Measurements from ENCODE around the gene CHAF1B.

Gene CHAF1B

DNA sequence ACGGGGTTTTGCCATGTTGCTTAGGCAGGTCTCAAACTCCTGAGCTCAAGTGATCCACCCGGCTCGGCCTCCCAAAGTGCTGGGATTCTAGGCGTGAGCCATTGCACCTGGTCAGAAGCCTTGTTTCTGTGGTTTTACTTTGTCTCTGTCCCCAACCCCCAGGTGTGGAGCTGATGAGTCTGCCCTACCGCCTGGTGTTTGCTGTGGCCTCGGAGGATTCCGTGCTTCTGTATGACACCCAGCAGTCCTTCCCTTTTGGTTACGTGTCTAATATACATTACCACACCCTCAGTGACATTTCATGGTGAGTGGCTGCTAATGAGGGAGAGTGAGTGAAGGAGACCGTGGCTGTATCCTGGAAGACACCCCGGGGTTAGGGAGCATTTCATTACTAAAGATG, 26.1 kb downstream of the CHAF1B start:
- H3K27ac ChIP-seq (ENCODE audit: low read length), result no peak overlapping the region
- H3K9me3 ChIP-seq (ENCODE audit: insufficient read depth, low read length), result no peaks in the 10 kb centered on the region
- no peak overlapping the region for H3K4me2 ChIP-seq (ENCODE audit: low read length)
- H4K20me1 ChIP-seq (ENCODE audit: insufficient read depth, low read length), result no peaks in the 10 kb centered on the region
- no peak overlapping the region for H2AFZ ChIP-seq (ENCODE audit: low read depth, low read length)
- TF ChIP-seq EZH2phosphoT487 (IDR thresholded peaks at IDR 0.05; ENCODE audit: low read depth), result no peak
- TF ChIP-seq, protein P1, sequence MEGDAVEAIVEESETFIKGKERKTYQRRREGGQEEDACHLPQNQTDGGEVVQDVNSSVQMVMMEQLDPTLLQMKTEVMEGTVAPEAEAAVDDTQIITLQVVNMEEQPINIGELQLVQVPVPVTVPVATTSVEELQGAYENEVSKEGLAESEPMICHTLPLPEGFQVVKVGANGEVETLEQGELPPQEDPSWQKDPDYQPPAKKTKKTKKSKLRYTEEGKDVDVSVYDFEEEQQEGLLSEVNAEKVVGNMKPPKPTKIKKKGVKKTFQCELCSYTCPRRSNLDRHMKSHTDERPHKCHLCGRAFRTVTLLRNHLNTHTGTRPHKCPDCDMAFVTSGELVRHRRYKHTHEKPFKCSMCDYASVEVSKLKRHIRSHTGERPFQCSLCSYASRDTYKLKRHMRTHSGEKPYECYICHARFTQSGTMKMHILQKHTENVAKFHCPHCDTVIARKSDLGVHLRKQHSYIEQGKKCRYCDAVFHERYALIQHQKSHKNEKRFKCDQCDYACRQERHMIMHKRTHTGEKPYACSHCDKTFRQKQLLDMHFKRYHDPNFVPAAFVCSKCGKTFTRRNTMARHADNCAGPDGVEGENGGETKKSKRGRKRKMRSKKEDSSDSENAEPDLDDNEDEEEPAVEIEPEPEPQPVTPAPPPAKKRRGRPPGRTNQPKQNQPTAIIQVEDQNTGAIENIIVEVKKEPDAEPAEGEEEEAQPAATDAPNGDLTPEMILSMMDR (IDR thresholded peaks at IDR 0.05; ENCODE audit: low read depth, low read length), result no peak
- no peak overlapping the region for H3K4me3 ChIP-seq (ENCODE audit: low read length)
- no peaks in the 10 kb centered on the region for H3K4me1 ChIP-seq (ENCODE audit: low read length)
- H3K27me3 ChIP-seq (ENCODE audit: low read depth, low read length), result no peaks in the 10 kb centered on the region
- no peak overlapping the region for H3K9ac ChIP-seq (ENCODE audit: low read length)
- H3K36me3 ChIP-seq (replicated peaks; ENCODE audit: low read depth, low read length), result peaks cover 8% of the 10 kb centered on the region
- no peaks in the 10 kb centered on the region for H3K79me2 ChIP-seq (ENCODE audit: low read length)

DNA sequence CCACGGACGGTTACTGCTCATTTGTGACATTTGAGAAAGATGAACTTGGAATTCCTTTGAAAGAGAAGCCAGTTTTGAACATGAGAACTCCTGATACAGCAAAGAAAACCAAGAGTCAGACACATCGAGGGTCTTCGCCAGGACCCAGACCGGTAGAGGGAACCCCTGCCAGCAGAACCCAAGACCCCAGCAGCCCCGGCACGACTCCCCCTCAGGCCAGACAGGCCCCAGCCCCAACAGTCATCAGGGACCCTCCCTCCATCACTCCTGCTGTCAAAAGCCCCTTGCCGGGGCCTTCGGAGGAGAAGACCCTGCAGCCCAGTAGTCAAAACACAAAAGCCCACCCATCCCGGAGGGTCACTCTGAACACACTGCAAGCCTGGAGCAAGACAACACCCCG, 27.7 kb downstream of the CHAF1B start:
- no peaks in the 10 kb centered on the region for H3K9me3 ChIP-seq (ENCODE audit: insufficient read depth, low read length)
- H4K20me1 ChIP-seq (ENCODE audit: insufficient read depth, low read length), result no peaks in the 10 kb centered on the region
- H3K4me3 ChIP-seq (ENCODE audit: low read length), result no peak overlapping the region
- H3K9ac ChIP-seq (ENCODE audit: low read length), result no peak overlapping the region
- no peak overlapping the region for H3K27ac ChIP-seq (ENCODE audit: low read length)
- no peaks in the 10 kb centered on the region for H3K79me2 ChIP-seq (ENCODE audit: low read length)
- H3K36me3 ChIP-seq (replicated peaks; ENCODE audit: low read depth, low read length), result peaks cover 8% of the 10 kb centered on the region
- H3K4me1 ChIP-seq (ENCODE audit: low read length), result no peaks in the 10 kb centered on the region
- TF ChIP-seq, protein P1 (IDR thresholded peaks at IDR 0.05; ENCODE audit: low read depth, low read length), result no peak
- TF ChIP-seq EZH2phosphoT487 (IDR thresholded peaks at IDR 0.05; ENCODE audit: low read depth), result no peak
- no peak overlapping the region for H3K4me2 ChIP-seq (ENCODE audit: low read length)
- no peaks in the 10 kb centered on the region for H3K27me3 ChIP-seq (ENCODE audit: low read depth, low read length)
- H2AFZ ChIP-seq (ENCODE audit: low read depth, low read length), result no peak overlapping the region

DNA sequence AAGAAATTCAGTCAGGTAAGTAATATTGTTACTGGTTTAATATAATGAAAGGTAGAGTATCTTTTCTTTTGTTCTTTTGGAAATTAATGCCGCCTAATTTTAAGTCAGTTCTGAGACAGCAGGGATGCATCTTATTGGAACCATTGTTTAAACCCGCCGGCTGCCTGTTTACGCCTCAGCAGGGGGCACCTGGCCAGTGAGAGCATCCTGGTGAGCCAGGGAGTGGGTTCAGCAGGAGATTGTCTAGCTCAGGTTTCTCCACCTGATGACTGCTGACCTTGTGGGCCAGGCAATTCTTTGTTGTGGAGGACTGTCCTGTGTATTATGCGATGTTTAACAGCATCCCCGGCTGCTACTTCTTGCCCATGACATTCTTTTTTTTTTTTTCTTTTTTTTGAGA, 30.2 kb downstream of the CHAF1B start:
- Histone ChIP-seq H3K9me3 (ENCODE audit: insufficient read depth, low read length) (no peaks in the 10 kb centered on the region), H3K27ac (ENCODE audit: low read length) (no peak overlapping the region), H3K4me3 (ENCODE audit: low read length) (no peak overlapping the region), H3K27me3 (ENCODE audit: low read depth, low read length) (no peaks in the 10 kb centered on the region), H3K4me1 (ENCODE audit: low read length) (no peaks in the 10 kb centered on the region), H2AFZ (ENCODE audit: low read depth, low read length) (no peak overlapping the region), H3K4me2 (ENCODE audit: low read length) (no peak overlapping the region), H4K20me1 (ENCODE audit: insufficient read depth, low read length) (no peaks in the 10 kb centered on the region), H3K36me3 (replicated peaks; ENCODE audit: low read depth, low read length) (peaks cover 10% of the 10 kb centered on the region), H3K9ac (ENCODE audit: low read length) (no peak overlapping the region), H3K79me2 (ENCODE audit: low read length) (no peaks in the 10 kb centered on the region)
- TF ChIP-seq, protein P1 (IDR thresholded peaks at IDR 0.05; ENCODE audit: low read depth, low read length), result no peak
- TF ChIP-seq EZH2phosphoT487 (IDR thresholded peaks at IDR 0.05; ENCODE audit: low read depth), result no peak

DNA sequence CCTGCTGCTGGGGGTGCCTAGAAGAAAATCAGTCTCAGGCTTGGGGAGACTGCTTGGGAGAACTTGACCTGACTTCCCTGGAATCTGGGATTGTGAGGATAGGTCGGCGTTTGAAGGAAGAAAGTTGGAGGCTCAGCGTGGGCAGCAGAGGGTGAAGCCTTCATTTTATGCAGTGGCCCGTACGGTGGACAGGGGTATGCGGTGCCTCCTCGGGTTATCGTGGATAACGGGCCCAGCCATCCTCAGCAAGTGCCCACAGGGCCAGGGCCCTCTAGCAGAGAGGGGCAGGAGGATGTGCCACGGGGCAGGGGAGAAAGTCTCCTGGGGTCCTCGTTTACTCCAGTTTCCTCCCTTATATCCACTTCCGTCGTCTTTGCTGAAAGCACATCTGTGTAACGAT, 34.0 kb downstream of the CHAF1B start:
- no peak for TF ChIP-seq EZH2phosphoT487 (IDR thresholded peaks at IDR 0.05; ENCODE audit: low read depth)
- TF ChIP-seq, protein P1 (IDR thresholded peaks at IDR 0.05; ENCODE audit: low read depth, low read length), result no peak

More for the DNA sequence above, 34.0 kb downstream of the CHAF1B start:
- no peaks in the 10 kb centered on the region for H4K20me1 ChIP-seq (ENCODE audit: insufficient read depth, low read length)
- no peaks in the 10 kb centered on the region for H3K27me3 ChIP-seq (ENCODE audit: low read depth, low read length)
- no peak overlapping the region for H3K4me3 ChIP-seq (ENCODE audit: low read length)
- no peak overlapping the region for H3K27ac ChIP-seq (ENCODE audit: low read length)
- no peaks in the 10 kb centered on the region for H3K9me3 ChIP-seq (ENCODE audit: insufficient read depth, low read length)
- H3K79me2 ChIP-seq (ENCODE audit: low read length), result no peaks in the 10 kb centered on the region
- peaks cover 6% of the 10 kb centered on the region for H3K4me1 ChIP-seq (ENCODE audit: low read length)
- peaks cover 9% of the 10 kb centered on the region for H3K36me3 ChIP-seq (replicated peaks; ENCODE audit: low read depth, low read length)
- H3K4me2 ChIP-seq (ENCODE audit: low read length), result no peak overlapping the region
- no peak overlapping the region for H3K9ac ChIP-seq (ENCODE audit: low read length)
- no peak overlapping the region for H2AFZ ChIP-seq (ENCODE audit: low read depth, low read length)

Data from OCI-LY3 (cell line).